OCI-LY7 (cell line): ENCODE data around the gene RMDN3. TPM values are rescaled to one million over a fixed set of nuclear protein-coding genes. Genes with fewer than 3 reads are reported as not detected.

ENCODE experiments used
- BruUV-seq: library from RNA; stranded (reverse); fragments of 400-500 nt; replicated peaks from 2 replicates; lab custom pipeline; 2021; lab: Mats Ljungman, UMichigan
- CTCF ChIA-PET: fragments of 300-600 bp; sonication (Branson Sonifier 250); formaldehyde crosslinking; loops from one replicate; lab custom pipeline; 2022; ENCODE audit warnings: antibody characterized with exemption; ENCODE audit not compliant: unreplicated experiment; lab: Charles Lee
- POLR2A ChIA-PET: fragments of 300-600 bp; sonication (Branson Sonifier 250); formaldehyde crosslinking; loops from one replicate; lab custom pipeline; 2022; ENCODE audit warnings: antibody characterized with exemption; lab: Charles Lee
- DNase-seq: peaks from one replicate; pipeline ENCODE4 v3.0.0-alpha.2; 2015; ENCODE audit warnings: low spot score
- H2AFZ ChIP-seq: fragments of 200-600 bp; sonication (generic), shearing (Covaris generic); 2 replicates; pipeline ENCODE4 v1.6.1; 2014; ENCODE audit warnings: mild to moderate bottlenecking, antibody characterized with exemption, low read length, moderate library complexity
- H3K27ac ChIP-seq: fragments of 200-600 bp; sonication (generic); 2 replicates; pipeline ENCODE4 v1.5.1; 2014; ENCODE audit warnings: mixed run types, low read depth, mild to moderate bottlenecking, moderate library complexity, low read length, inconsistent platforms; ENCODE audit not compliant: poor library complexity, severe bottlenecking
- H3K36me3 ChIP-seq: fragments of 200-600 bp; sonication (generic); 2 replicates; pipeline ENCODE4 v1.6.1; 2014; ENCODE audit warnings: mild to moderate bottlenecking, antibody characterized with exemption, low read length, moderate library complexity, mixed read lengths; ENCODE audit not compliant: insufficient read depth
- H3K4me1 ChIP-seq: fragments of 200-600 bp; sonication (generic); 2 replicates; pipeline ENCODE4 v1.5.1; 2014; ENCODE audit warnings: mild to moderate bottlenecking, low read length; ENCODE audit not compliant: insufficient read depth, poor library complexity, severe bottlenecking
- H3K4me2 ChIP-seq: fragments of 200-600 bp; sonication (generic); 2 replicates; pipeline ENCODE4 v1.6.1; 2014; ENCODE audit warnings: mild to moderate bottlenecking, low read length
- H3K4me3 ChIP-seq: fragments of 200-600 bp; sonication (generic); 2 replicates; pipeline ENCODE4 v1.5.1; 2014; ENCODE audit warnings: mild to moderate bottlenecking, low read depth, low read length; ENCODE audit not compliant: poor library complexity, severe bottlenecking
- H3K79me2 ChIP-seq: fragments of 200-600 bp; sonication (generic); 2 replicates; pipeline ENCODE4 v1.6.1; 2016; ENCODE audit warnings: low read depth, mild to moderate bottlenecking, low read length, moderate library complexity, mixed read lengths; ENCODE audit not compliant: insufficient read depth
- H3K9me2 ChIP-seq: fragments of 200-600 bp; sonication (generic); 2 replicates; pipeline ENCODE4 v1.6.1; 2016; ENCODE audit warnings: mild to moderate bottlenecking, low read length, mixed read lengths; ENCODE audit not compliant: insufficient read depth
- H3K9me3 ChIP-seq: fragments of 200-600 bp; sonication (generic); 2 replicates; pipeline ENCODE4 v1.6.1; 2014; ENCODE audit warnings: mild to moderate bottlenecking, mixed run types, low read length, mixed read lengths
- H4K20me1 ChIP-seq: fragments of 200-600 bp; sonication (generic); 2 replicates; pipeline ENCODE4 v1.6.1; 2014; ENCODE audit warnings: mild to moderate bottlenecking, antibody characterized with exemption, low read length, moderate library complexity, mixed read lengths; ENCODE audit not compliant: insufficient read depth
- CTCF ChIP-seq: fragments of 200-600 bp; sonication (generic); conservative IDR thresholded peaks from 2 replicates; pipeline ENCODE4 v1.5.1; 2014; ENCODE audit warnings: mild to moderate bottlenecking, antibody characterized with exemption, low read length, moderate library complexity, mixed read lengths
- EZH2phosphoT487 ChIP-seq: fragments of 200-600 bp; sonication (generic); IDR thresholded peaks from 2 replicates; pipeline ENCODE4 v1.6.1; 2018; ENCODE audit warnings: low read depth, borderline replicate concordance, mild to moderate bottlenecking, mixed run types, antibody characterized with exemption, low read length, moderate library complexity, mixed read lengths
- intact Hi-C: fragments of 100-400 bp; cut with micrococcal nuclease; formaldehyde crosslinking; loops from one replicate; pipeline ENCODE4 v1.10.0; 2022; ENCODE audit not compliant: unreplicated experiment
- total RNA-seq, 2 experiments: library from RNA; depleted of rRNA in 1 of 2; stranded (reverse); fragments of >200 nt in 1 of 2; shearing (Covaris generic) in 1 of 2; gene quantifications; 2 replicates each; pipeline ENCODE4 v1.2.3, GENCODE V29; 2014 to 2022

Gene RMDN3
- total RNA-seq, 2 experiments from 2014 or later: 10.7 to 23.7 TPM

- H3K4me1 ChIP-seq: no peaks in the 10 kb centered on the region
- intact Hi-C loops: no loop called here
- no peaks in the 10 kb centered on the region for H3K9me3 ChIP-seq
- H2AFZ ChIP-seq: no peak overlapping the region
- no peak overlapping the region for H3K27ac ChIP-seq
- no peak overlapping the region for H3K4me2 ChIP-seq
- DNase-seq: no peak
- CTCF ChIA-PET: interaction anchor here (0.9 kb wide), 1 partner anchor 23 kb away, joined by 4 read pairs; no protein-coding TSS in a partner anchor
- POLR2A ChIA-PET: interaction anchor here (0.6 to 1.0 kb wide), 5 partner anchors 15 to 159 kb away, joined by 3 to 6 read pairs (median 4); partner anchors contain the start of gene CCDC32
- no peaks in the 10 kb centered on the region for H4K20me1 ChIP-seq
- H3K79me2 ChIP-seq: no peaks in the 10 kb centered on the region
- no peak overlapping the region for H3K4me3 ChIP-seq
- no TSS peak for BruUV-seq
- peaks cover 85% of the 10 kb centered on the region for H3K36me3 ChIP-seq
- H3K9me2 ChIP-seq: no peaks in the 10 kb centered on the region
- no peak for TF ChIP-seq EZH2phosphoT487
- TF ChIP-seq CTCF: no peak
Observed at GRCh38 chr15:40723919-40724318, 31.1 kb downstream of the RMDN3 start.

DNA sequence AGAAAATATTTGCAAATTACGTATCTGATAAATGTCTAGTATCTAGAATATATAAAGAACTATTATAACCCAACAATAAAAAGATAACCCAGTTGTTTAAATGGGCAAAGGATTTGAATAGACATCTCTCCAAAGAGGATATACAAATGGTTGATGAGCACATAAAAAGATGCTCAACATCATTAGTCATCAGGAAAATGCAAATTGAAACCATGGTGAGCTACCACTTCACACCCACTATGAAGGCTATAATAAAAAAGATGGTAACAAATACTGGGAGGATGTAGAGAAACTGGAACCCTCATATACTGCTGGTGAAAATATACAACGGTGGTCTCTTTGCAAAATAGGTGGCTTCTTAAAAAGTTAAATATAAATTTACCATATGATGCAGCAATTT is 32.1 kb downstream of the RMDN3 start:
- no peak overlapping the region for H2AFZ ChIP-seq
- intact Hi-C loops: no loop called here
- H3K36me3 ChIP-seq: peaks cover 85% of the 10 kb centered on the region
- H3K4me2 ChIP-seq: no peak overlapping the region
- H3K9me3 ChIP-seq: no peaks in the 10 kb centered on the region
- no peak overlapping the region for H3K27ac ChIP-seq
- no peaks in the 10 kb centered on the region for H4K20me1 ChIP-seq
- H3K4me3 ChIP-seq: no peak overlapping the region
- DNase-seq: no peak
- CTCF ChIA-PET: interaction anchor here (0.9 kb wide), 1 partner anchor 24 kb away, joined by 4 read pairs; no protein-coding TSS in a partner anchor
- no peaks in the 10 kb centered on the region for H3K9me2 ChIP-seq
- TF ChIP-seq EZH2phosphoT487 (no peak), CTCF (no peak)
- no peaks in the 10 kb centered on the region for H3K79me2 ChIP-seq
- BruUV-seq: no TSS peak
- POLR2A ChIA-PET: interaction anchor here (0.6 to 1.0 kb wide), 3 partner anchors 14 to 29 kb away, joined by 3 to 4 read pairs (median 3); no protein-coding TSS in a partner anchor
- no peaks in the 10 kb centered on the region for H3K4me1 ChIP-seq

GRCh38 chr15:40722354-40722753 is 32.7 kb downstream of the RMDN3 start:
- Histone ChIP-seq H3K4me1 (no peaks in the 10 kb centered on the region), H2AFZ (no peak overlapping the region), H4K20me1 (no peaks in the 10 kb centered on the region), H3K79me2 (no peaks in the 10 kb centered on the region), H3K4me2 (no peak overlapping the region), H3K4me3 (no peak overlapping the region), H3K36me3 (peaks cover 85% of the 10 kb centered on the region), H3K27ac (no peak overlapping the region), H3K9me2 (no peaks in the 10 kb centered on the region), H3K9me3 (no peaks in the 10 kb centered on the region)
- no peak for DNase-seq
- POLR2A ChIA-PET: no interaction called here
- no TSS peak for BruUV-seq
- CTCF ChIA-PET: no interaction called here
- intact Hi-C loops: no loop called here
- TF ChIP-seq EZH2phosphoT487: no peak
- TF ChIP-seq CTCF: no peak
